ENCODE results near the gene PYGO2. TPM values are rescaled to one million over a fixed set of nuclear protein-coding genes. Genes with fewer than 3 reads are reported as not detected.

Gene PYGO2
- total RNA-seq, 3 donors from 2014 or later, result 22.8 to 34.3 (median 25.8) TPM

- no peaks in the 10 kb centered on the region for H3K9me3 ChIP-seq
- intact Hi-C loops (cut with DNase I, micrococcal nuclease), result no loop called here
- no peak for TF ChIP-seq CTCF (IDR thresholded peaks at IDR 0.05)
- H3K36me3 ChIP-seq (ENCODE audit: low read depth), result no peaks in the 10 kb centered on the region
- peak; percentile 59 to 85 (median 71) for DNase-seq
- peak; percentile 80 for ATAC-seq
- H3K4me3 ChIP-seq, result peak overlapping the region; percentile 22
- H3K4me1 ChIP-seq (ENCODE audit: low read depth), result peaks cover 39% of the 10 kb centered on the region
Measured at GRCh38 chr1:154955039-154955717, 6.4 kb downstream of the PYGO2 start.

- no peak for ATAC-seq
- H3K4me1 ChIP-seq (ENCODE audit: low read depth), result peaks cover 39% of the 10 kb centered on the region
Measured at GRCh38 chr1:154954541-154954940, 7.0 kb downstream of the PYGO2 start.

GRCh38 chr1:154953611-154954038 is 8.0 kb downstream of the PYGO2 start:
- Histone ChIP-seq H3K4me3 (no peak overlapping the region), H3K9me3 (no peaks in the 10 kb centered on the region), H3K4me1 (ENCODE audit: low read depth) (peaks cover 39% of the 10 kb centered on the region), H3K36me3 (ENCODE audit: low read depth) (no peaks in the 10 kb centered on the region)
- intact Hi-C loops (cut with DNase I, micrococcal nuclease), result no loop called here
- no peak for TF ChIP-seq CTCF (IDR thresholded peaks at IDR 0.05)
- DNase-seq, result no peak
- no peak for ATAC-seq

More at GRCh38 chr1:154954541-154954940, 7.0 kb downstream of the PYGO2 start:
- Histone ChIP-seq H3K4me3 (no peak overlapping the region), H3K36me3 (ENCODE audit: low read depth) (no peaks in the 10 kb centered on the region), H3K9me3 (no peaks in the 10 kb centered on the region)
- TF ChIP-seq CTCF (IDR thresholded peaks at IDR 0.05), result no peak
- intact Hi-C loops (cut with DNase I, micrococcal nuclease), result no loop called here
- DNase-seq, result no peak

DNA sequence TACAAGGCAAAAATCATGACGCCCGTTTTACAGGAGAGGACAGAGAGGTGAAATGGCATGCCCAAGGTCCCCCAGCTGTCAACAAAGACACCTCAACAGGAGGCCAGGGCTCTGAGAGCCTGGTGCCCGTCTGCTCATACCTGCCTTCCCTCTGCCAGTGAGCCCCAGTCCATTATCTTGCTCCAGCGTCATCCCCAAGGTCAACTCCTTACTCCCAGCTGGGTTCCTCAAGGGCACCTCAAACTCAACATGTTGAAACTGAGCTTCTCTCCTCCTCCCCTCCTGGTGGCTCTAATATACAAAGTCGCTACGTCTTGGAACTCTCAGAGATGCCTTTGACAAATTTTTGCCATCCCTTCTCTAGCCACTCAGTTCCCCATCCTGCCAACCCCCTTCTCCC is 8.9 kb downstream of the PYGO2 start:
- Histone ChIP-seq H3K9me3 (no peaks in the 10 kb centered on the region), H3K4me1 (ENCODE audit: low read depth) (peaks cover 39% of the 10 kb centered on the region), H3K36me3 (ENCODE audit: low read depth) (no peaks in the 10 kb centered on the region), H3K4me3 (no peak overlapping the region)
- TF ChIP-seq CTCF (IDR thresholded peaks at IDR 0.05), result no peak
- intact Hi-C loops (cut with DNase I, micrococcal nuclease), result no loop called here
- no peak for DNase-seq
- ATAC-seq, result no peak

DNA sequence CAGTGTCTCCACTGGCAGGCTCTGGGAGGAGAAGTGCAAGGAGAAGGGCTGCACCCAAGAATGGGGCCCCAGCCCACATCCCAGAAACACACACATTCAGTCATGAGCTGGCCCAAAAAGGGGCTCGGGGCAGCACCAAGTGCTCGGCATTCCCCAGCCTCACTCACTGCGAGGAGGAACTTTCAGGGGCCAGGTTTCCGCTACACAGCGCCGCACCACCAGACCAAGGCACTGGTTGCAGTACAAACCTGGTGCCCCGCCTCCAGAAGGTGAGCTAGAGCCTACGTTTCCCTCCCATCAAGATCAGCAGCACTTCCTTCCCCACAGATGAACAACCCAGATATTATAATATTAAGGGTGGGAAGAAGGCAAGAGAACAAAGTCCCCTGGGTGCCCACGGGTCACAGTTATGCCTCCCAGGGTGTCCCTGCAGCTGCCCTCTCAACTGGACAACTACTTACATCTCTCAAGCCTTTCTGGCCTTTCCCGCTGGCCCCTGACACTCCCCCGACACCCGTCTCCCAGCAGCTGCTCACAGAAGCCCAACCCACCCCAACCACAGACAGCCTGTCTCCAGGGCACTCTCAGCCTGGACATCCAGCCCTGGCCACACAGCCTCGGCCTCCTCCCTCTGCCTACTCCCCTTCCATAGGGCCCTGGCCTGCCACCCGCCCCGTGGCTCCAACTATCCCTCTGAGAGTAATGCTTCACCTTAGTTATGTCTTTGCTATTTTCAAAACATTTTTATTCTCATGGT is 9.5 kb downstream of the PYGO2 start:
- Histone ChIP-seq H3K36me3 (ENCODE audit: low read depth) (no peaks in the 10 kb centered on the region), H3K4me1 (ENCODE audit: low read depth) (peaks cover 39% of the 10 kb centered on the region), H3K9me3 (no peaks in the 10 kb centered on the region), H3K4me3 (no peak overlapping the region)
- ATAC-seq (no peak), DNase-seq (peak in 1 of 3 donors; percentile 71)
- TF ChIP-seq CTCF (IDR thresholded peaks at IDR 0.05), result no peak
- intact Hi-C loops (cut with DNase I, micrococcal nuclease), result no loop called here
